ENCODE measurements around the gene IGFL2. TPM values are rescaled to one million over a fixed set of nuclear protein-coding genes. Genes with fewer than 3 reads are reported as not detected.

The IGFL2 gene
- polyA plus RNA-seq = not detected in 2 replicates

DNA sequence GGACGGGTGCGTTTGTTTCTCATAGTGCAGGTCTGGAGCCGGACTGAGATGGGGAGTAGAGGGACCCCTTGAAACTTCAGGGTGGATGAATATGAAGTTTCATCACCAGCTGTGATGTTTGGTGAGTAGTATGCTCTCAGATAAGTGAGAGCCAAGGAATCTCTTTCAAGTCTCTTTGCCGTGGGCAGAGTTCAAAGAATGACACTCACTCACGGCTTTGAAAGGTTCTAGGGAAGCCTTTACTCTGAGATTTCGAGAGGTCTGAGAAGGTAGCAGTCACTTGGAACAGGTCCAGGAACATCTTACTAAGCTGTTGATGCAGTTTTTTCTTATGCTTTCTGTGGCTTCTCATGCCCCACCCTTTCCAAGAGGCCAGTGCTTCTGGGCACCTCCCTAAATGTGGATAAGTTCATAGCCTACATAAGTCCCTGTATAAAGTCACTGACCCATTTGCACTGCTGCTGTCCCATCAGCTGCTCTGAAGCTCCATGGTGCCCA, at the start of gene IGFL2:
Gene IGFL2, plus strand, starts transcription at position 448 of the 498 bp plus-strand sequence. Its CDS starts 41 bp downstream, at position 489.

DNA sequence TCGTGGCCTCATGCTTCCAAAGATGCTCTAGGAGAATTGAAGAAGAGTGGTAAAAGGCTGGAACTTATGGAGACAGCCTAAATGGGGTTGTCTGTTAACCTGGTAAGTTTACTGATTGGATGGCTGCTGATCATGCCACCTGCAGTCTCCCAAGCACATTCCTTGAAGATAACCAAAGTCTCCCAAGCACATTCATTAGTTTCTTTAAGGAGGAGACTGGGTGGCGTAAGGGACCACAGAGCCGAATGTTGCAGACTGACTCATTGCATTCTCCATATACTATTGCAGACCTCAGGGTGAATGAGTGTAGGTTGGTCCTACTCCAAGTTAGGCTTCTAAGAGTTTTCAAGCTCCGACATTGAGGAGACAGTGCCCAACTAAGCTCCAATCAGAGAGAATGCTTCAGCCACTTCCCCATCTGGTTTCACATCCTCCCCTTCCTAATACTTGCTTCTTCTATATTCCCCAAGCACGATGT, 23.4 kb upstream of the IGFL2 start, which contains the start of gene IGFL3:
Gene IGFL3, minus strand, starts transcription at position 51 of the 478 bp plus-strand sequence. Its CDS starts 39 bp downstream, at position 12.

Other genes starting within 250 kb of the IGFL2 start
- gene MYPOP, start 245.6 kb upstream of the IGFL2 start, polyA plus RNA-seq = 2.1 and 4.6 TPM in 2 replicates
- gene NANOS2, start 233.5 kb upstream of the IGFL2 start, polyA plus RNA-seq = not detected in 2 replicates
- gene NOVA2, start 174.4 kb upstream of the IGFL2 start, polyA plus RNA-seq = 2.3 and 2.6 TPM in 2 replicates
- gene CCDC61, start 152.8 kb upstream of the IGFL2 start, polyA plus RNA-seq = not detected in 2 replicates
- gene PGLYRP1, start 125.2 kb upstream of the IGFL2 start, polyA plus RNA-seq = not detected in 2 replicates
- gene IGFL4, start 107.2 kb upstream of the IGFL2 start, polyA plus RNA-seq = 6.8 and 12.4 TPM in 2 replicates
- gene IGFL3, start 23.6 kb upstream of the IGFL2 start, polyA plus RNA-seq = not detected in 2 replicates
- gene IGFL1, start 81.5 kb downstream of the IGFL2 start, polyA plus RNA-seq = not detected in 2 replicates
- 0.09 and 0.31 TPM in 2 replicates for gene HIF3A, start 148.8 kb downstream of the IGFL2 start, polyA plus RNA-seq
- 12.9 and 13.0 TPM in 2 replicates for gene PPP5C, start 198.8 kb downstream of the IGFL2 start, polyA plus RNA-seq

Data from Purkinje cell (primary cell).